WTC11 (cell line): Measurements from ENCODE around the gene CADM2. TPM values are rescaled to one million over a fixed set of nuclear protein-coding genes. Genes with fewer than 3 reads are reported as not detected.

Experiments used
- ATAC-seq: fragments of 200-7000 bp; cut with Tn5 transposase; 2 replicates; pipeline ENCODE4 v1.10.0; 2021; ENCODE audit warnings: mild to moderate bottlenecking, moderate library complexity
- CTCF ChIA-PET: fragments of 300-600 bp; sonication (Branson Sonifier 250); formaldehyde crosslinking; loops from one replicate; lab custom pipeline; 2021; ENCODE audit warnings: antibody characterized with exemption; lab: Charles Lee
- POLR2A ChIA-PET: fragments of 350-600 bp; sonication (Branson Sonifier 250); formaldehyde crosslinking; loops from one replicate; lab custom pipeline; 2021; ENCODE audit warnings: antibody characterized with exemption; lab: Charles Lee
- DNase-seq: peaks from one replicate; pipeline ENCODE4 v3.0.0; 2021; ENCODE audit warnings: low spot score
- H3K27ac Mint-ChIP-seq: 2 replicates; pipeline ENCODE4 v1.8.0; 2021; ENCODE audit warnings: mixed read lengths
- H3K27me3 Mint-ChIP-seq: 2 replicates; pipeline ENCODE4 v1.8.0; 2021; ENCODE audit warnings: low read depth, mild to moderate bottlenecking, moderate library complexity, mixed read lengths
- H3K36me3 Mint-ChIP-seq: 2 replicates; pipeline ENCODE4 v1.8.0; 2021; ENCODE audit warnings: mixed read lengths
- H3K4me1 Mint-ChIP-seq: 2 replicates; pipeline ENCODE4 v1.8.0; 2022; ENCODE audit warnings: mixed read lengths
- H3K4me3 Mint-ChIP-seq: 2 replicates; pipeline ENCODE4 v1.8.0; 2021; ENCODE audit warnings: mild to moderate bottlenecking, moderate library complexity, mixed read lengths
- H3K9me3 Mint-ChIP-seq: 2 replicates; pipeline ENCODE4 v1.8.0; 2021; ENCODE audit warnings: mixed read lengths
- CREM ChIP-seq: sonication (generic); formaldehyde crosslinking; IDR thresholded peaks from 2 replicates; pipeline ENCODE4 v1.8.1; 2022; ENCODE audit warnings: mild to moderate bottlenecking, missing genetic modification reagents, moderate library complexity
- E2F1 ChIP-seq: sonication (generic); formaldehyde crosslinking; IDR thresholded peaks from 2 replicates; pipeline ENCODE4 v1.8.0; 2022; ENCODE audit warnings: mild to moderate bottlenecking, missing genetic modification reagents
- GTF2I ChIP-seq: fragments of 250-450 bp; sonication (Bioruptor Pico); conservative IDR thresholded peaks from 2 replicates; pipeline ENCODE4 v1.4.0; 2021; ENCODE audit warnings: mild to moderate bottlenecking
- MAX ChIP-seq: sonication (generic); formaldehyde crosslinking; IDR thresholded peaks from 2 replicates; pipeline ENCODE4 v1.8.0; 2022; ENCODE audit warnings: mild to moderate bottlenecking, missing genetic modification reagents
- MLX ChIP-seq: sonication (generic); formaldehyde crosslinking; IDR thresholded peaks from 2 replicates; pipeline ENCODE4 v1.8.1; 2023; ENCODE audit warnings: mild to moderate bottlenecking, missing genetic modification reagents, moderate library complexity
- MXD4 ChIP-seq: fragments of 250-450 bp; sonication (Bioruptor Pico); IDR thresholded peaks from 2 replicates; pipeline ENCODE4 v1.8.0; 2021; ENCODE audit warnings: mild to moderate bottlenecking, moderate library complexity, borderline replicate concordance
- NFE2L1 ChIP-seq: sonication (generic); formaldehyde crosslinking; IDR thresholded peaks from 2 replicates; pipeline ENCODE4 v1.8.1; 2023; ENCODE audit warnings: missing genetic modification reagents
- NR2C2 ChIP-seq: sonication (generic); formaldehyde crosslinking; IDR thresholded peaks from 2 replicates; pipeline ENCODE4 v1.8.0; 2022; ENCODE audit warnings: mild to moderate bottlenecking, missing genetic modification reagents
- OVOL2 ChIP-seq: fragments of 250-450 bp; sonication (Bioruptor Pico); IDR thresholded peaks from 2 replicates; pipeline ENCODE4 v1.9.0; 2021; ENCODE audit warnings: mild to moderate bottlenecking, borderline replicate concordance
- PRRX2 ChIP-seq: fragments of 250-450 bp; sonication (Bioruptor Pico); IDR thresholded peaks from 2 replicates; pipeline ENCODE4 v1.8.0; 2021; ENCODE audit warnings: mild to moderate bottlenecking
- TP53 ChIP-seq: sonication (generic); formaldehyde crosslinking; IDR thresholded peaks from 2 replicates; pipeline ENCODE4 v1.8.1; 2023; ENCODE audit warnings: mild to moderate bottlenecking, missing genetic modification reagents
- ZNF121 ChIP-seq: sonication (generic); formaldehyde crosslinking; IDR thresholded peaks from 2 replicates; pipeline ENCODE4 v1.8.0; 2023; ENCODE audit warnings: missing genetic modification reagents
- ZNF281 ChIP-seq: sonication (generic); formaldehyde crosslinking; IDR thresholded peaks from 2 replicates; pipeline ENCODE4 v1.8.0; 2023; ENCODE audit warnings: mild to moderate bottlenecking, missing genetic modification reagents
- ZNF317 ChIP-seq: sonication (generic); formaldehyde crosslinking; IDR thresholded peaks from 2 replicates; pipeline ENCODE4 v1.8.1; 2023; ENCODE audit warnings: low read depth, mild to moderate bottlenecking, moderate library complexity, missing genetic modification reagents, borderline replicate concordance
- ZNF416 ChIP-seq: fragments of 250-450 bp; sonication (Bioruptor Pico); IDR thresholded peaks from 2 replicates; pipeline ENCODE4 v1.9.0; 2021; ENCODE audit warnings: mild to moderate bottlenecking, inconsistent platforms
- ZNF423 ChIP-seq: fragments of 250-450 bp; sonication (Bioruptor Pico); IDR thresholded peaks from 2 replicates; pipeline ENCODE4 v2.1.2; 2022; ENCODE audit warnings: mild to moderate bottlenecking, moderate library complexity
- total RNA-seq: library from RNA; stranded (reverse); gene quantifications from 3 replicates; pipeline ENCODE4 v1.2.3, GENCODE V29; 2021
- TF ChIP-seq, protein P1 (sequence below): sonication (generic); formaldehyde crosslinking; IDR thresholded peaks from 2 replicates; pipeline ENCODE4 v1.8.1; 2022; ENCODE audit warnings: missing genetic modification reagents, borderline replicate concordance
- TF ChIP-seq, protein P2 (sequence below): sonication (generic); formaldehyde crosslinking; IDR thresholded peaks from 2 replicates; pipeline ENCODE4 v1.8.1; 2023; ENCODE audit warnings: mild to moderate bottlenecking, missing genetic modification reagents, borderline replicate concordance
- TF ChIP-seq, protein P3 (sequence below): sonication (generic); formaldehyde crosslinking; IDR thresholded peaks from 2 replicates; pipeline ENCODE4 v1.8.0; 2022; ENCODE audit warnings: mild to moderate bottlenecking, missing genetic modification reagents
- TF ChIP-seq, protein P4 (sequence below): fragments of 250-450 bp; sonication (Bioruptor Pico); IDR thresholded peaks from 2 replicates; pipeline ENCODE4 v2.1.2; 2022; ENCODE audit warnings: mild to moderate bottlenecking, moderate library complexity

Gene CADM2
- total RNA-seq, 1 experiment from 2014 or later = 18.8 TPM

- no peak for TF ChIP-seq ZNF423 (CRISPR knock-in tag)
- TF ChIP-seq ZNF281 (CRISPR knock-in tag) = no peak
- TF ChIP-seq MAX (CRISPR knock-in tag) = no peak
- no peak for TF ChIP-seq E2F1 (CRISPR knock-in tag)
- TF ChIP-seq NFE2L1 (CRISPR knock-in tag) = no peak
- no peak for TF ChIP-seq NR2C2 (CRISPR knock-in tag)
- no peak for TF ChIP-seq MXD4
- no peak for TF ChIP-seq ZNF416 (CRISPR knock-in tag)
- TF ChIP-seq, all 79 proteins: peak for 0
- peaks cover 21% of the 10 kb centered on the region for H3K9me3 Mint-ChIP-seq
- no peak for ATAC-seq
- peaks cover 10% of the 10 kb centered on the region for H3K36me3 Mint-ChIP-seq
- POLR2A ChIA-PET = no interaction called here
- no peak for DNase-seq
- H3K4me1 Mint-ChIP-seq = no peaks in the 10 kb centered on the region
- CTCF ChIA-PET = no interaction called here
- no peak overlapping the region for H3K4me3 Mint-ChIP-seq
- no peak overlapping the region for H3K27ac Mint-ChIP-seq
- no peaks in the 10 kb centered on the region for H3K27me3 Mint-ChIP-seq
Observed at GRCh38 chr3:85721409-85722145, 762.8 kb downstream of the CADM2 start.

- Mint-ChIP-seq H3K27me3 (no peaks in the 10 kb centered on the region), H3K27ac (no peak overlapping the region), H3K4me1 (no peaks in the 10 kb centered on the region), H3K36me3 (peaks cover 10% of the 10 kb centered on the region), H3K4me3 (no peak overlapping the region), H3K9me3 (peaks cover 17% of the 10 kb centered on the region)
- TF ChIP-seq, protein P1, sequence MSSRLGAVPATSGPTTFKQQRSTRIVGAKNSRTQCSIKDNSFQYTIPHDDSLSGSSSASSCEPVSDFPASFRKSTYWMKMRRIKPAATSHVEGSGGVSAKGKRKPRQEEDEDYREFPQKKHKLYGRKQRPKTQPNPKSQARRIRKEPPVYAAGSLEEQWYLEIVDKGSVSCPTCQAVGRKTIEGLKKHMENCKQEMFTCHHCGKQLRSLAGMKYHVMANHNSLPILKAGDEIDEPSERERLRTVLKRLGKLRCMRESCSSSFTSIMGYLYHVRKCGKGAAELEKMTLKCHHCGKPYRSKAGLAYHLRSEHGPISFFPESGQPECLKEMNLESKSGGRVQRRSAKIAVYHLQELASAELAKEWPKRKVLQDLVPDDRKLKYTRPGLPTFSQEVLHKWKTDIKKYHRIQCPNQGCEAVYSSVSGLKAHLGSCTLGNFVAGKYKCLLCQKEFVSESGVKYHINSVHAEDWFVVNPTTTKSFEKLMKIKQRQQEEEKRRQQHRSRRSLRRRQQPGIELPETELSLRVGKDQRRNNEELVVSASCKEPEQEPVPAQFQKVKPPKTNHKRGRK (CRISPR knock-in tag) = no peak
- TF ChIP-seq CREM = no peak
- no peak for TF ChIP-seq PRRX2 (CRISPR knock-in tag)
- no peak for TF ChIP-seq OVOL2
- TF ChIP-seq, protein P2, sequence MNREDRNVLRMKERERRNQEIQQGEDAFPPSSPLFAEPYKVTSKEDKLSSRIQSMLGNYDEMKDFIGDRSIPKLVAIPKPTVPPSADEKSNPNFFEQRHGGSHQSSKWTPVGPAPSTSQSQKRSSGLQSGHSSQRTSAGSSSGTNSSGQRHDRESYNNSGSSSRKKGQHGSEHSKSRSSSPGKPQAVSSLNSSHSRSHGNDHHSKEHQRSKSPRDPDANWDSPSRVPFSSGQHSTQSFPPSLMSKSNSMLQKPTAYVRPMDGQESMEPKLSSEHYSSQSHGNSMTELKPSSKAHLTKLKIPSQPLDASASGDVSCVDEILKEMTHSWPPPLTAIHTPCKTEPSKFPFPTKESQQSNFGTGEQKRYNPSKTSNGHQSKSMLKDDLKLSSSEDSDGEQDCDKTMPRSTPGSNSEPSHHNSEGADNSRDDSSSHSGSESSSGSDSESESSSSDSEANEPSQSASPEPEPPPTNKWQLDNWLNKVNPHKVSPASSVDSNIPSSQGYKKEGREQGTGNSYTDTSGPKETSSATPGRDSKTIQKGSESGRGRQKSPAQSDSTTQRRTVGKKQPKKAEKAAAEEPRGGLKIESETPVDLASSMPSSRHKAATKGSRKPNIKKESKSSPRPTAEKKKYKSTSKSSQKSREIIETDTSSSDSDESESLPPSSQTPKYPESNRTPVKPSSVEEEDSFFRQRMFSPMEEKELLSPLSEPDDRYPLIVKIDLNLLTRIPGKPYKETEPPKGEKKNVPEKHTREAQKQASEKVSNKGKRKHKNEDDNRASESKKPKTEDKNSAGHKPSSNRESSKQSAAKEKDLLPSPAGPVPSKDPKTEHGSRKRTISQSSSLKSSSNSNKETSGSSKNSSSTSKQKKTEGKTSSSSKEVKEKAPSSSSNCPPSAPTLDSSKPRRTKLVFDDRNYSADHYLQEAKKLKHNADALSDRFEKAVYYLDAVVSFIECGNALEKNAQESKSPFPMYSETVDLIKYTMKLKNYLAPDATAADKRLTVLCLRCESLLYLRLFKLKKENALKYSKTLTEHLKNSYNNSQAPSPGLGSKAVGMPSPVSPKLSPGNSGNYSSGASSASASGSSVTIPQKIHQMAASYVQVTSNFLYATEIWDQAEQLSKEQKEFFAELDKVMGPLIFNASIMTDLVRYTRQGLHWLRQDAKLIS (CRISPR knock-in tag) = no peak
- TF ChIP-seq NFE2L1 (CRISPR knock-in tag) = no peak
- TF ChIP-seq MLX (CRISPR knock-in tag) = no peak
- TF ChIP-seq, protein P3, sequence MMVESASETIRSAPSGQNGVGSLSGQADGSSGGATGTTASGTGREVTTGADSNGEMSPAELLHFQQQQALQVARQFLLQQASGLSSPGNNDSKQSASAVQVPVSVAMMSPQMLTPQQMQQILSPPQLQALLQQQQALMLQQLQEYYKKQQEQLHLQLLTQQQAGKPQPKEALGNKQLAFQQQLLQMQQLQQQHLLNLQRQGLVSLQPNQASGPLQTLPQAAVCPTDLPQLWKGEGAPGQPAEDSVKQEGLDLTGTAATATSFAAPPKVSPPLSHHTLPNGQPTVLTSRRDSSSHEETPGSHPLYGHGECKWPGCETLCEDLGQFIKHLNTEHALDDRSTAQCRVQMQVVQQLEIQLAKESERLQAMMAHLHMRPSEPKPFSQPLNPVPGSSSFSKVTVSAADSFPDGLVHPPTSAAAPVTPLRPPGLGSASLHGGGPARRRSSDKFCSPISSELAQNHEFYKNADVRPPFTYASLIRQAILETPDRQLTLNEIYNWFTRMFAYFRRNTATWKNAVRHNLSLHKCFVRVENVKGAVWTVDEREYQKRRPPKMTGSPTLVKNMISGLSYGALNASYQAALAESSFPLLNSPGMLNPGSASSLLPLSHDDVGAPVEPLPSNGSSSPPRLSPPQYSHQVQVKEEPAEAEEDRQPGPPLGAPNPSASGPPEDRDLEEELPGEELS (CRISPR knock-in tag) = no peak
- TF ChIP-seq, protein P4, sequence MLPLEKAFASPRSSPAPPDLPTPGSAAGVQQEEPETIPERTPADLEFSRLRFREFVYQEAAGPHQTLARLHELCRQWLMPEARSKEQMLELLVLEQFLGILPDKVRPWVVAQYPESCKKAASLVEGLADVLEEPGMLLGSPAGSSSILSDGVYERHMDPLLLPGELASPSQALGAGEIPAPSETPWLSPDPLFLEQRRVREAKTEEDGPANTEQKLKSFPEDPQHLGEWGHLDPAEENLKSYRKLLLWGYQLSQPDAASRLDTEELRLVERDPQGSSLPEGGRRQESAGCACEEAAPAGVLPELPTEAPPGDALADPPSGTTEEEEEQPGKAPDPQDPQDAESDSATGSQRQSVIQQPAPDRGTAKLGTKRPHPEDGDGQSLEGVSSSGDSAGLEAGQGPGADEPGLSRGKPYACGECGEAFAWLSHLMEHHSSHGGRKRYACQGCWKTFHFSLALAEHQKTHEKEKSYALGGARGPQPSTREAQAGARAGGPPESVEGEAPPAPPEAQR = no peak
- no peak for TF ChIP-seq TP53 (CRISPR knock-in tag)
- no peak for TF ChIP-seq ZNF317 (CRISPR knock-in tag)
- TF ChIP-seq ZNF416 (CRISPR knock-in tag) = no peak
- no peak for TF ChIP-seq ZNF121 (CRISPR knock-in tag)
- no peak for TF ChIP-seq GTF2I (CRISPR knock-in tag)
- CTCF ChIA-PET = no interaction called here
- no peak for DNase-seq
- POLR2A ChIA-PET = no interaction called here
- no peak for ATAC-seq
Observed at GRCh38 chr3:85725809-85726208, 767.0 kb downstream of the CADM2 start.
